SKM-1 treated with dmso at 0.1 percent for 144 hours (cell line): ENCODE data around the gene ATP2B3.

Experiments
- DNase-seq: peaks from one replicate; lab custom pipeline; 2025; ENCODE audit not compliant: unreplicated experiment; lab: John Stamatoyannopoulos, UW

The ATP2B3 gene

GRCh38 chrX:153564047-153564606 is 46.7 kb downstream of the ATP2B3 start:
- DNase-seq, result no peak

GRCh38 chrX:153565996-153566580 is 48.6 kb downstream of the ATP2B3 start:
- DNase-seq, result no peak

- no peak for DNase-seq
These were observed 51.1 kb downstream of the ATP2B3 start for GRCh38 chrX:153568451-153569011.

GRCh38 chrX:153569475-153569874 is 52.0 kb downstream of the ATP2B3 start:
- DNase-seq, result peak; percentile 84

GRCh38 chrX:153571534-153571908 is 54.1 kb downstream of the ATP2B3 start:
- DNase-seq, result no peak

GRCh38 chrX:153572601-153573000 is 55.2 kb downstream of the ATP2B3 start:
- DNase-seq, result no peak

- no peak for DNase-seq
These were observed 56.5 kb downstream of the ATP2B3 start for GRCh38 chrX:153573984-153574383.

- no peak for DNase-seq
These were observed 58.9 kb downstream of the ATP2B3 start for GRCh38 chrX:153576239-153576870.

GRCh38 chrX:153576961-153577360 is 59.5 kb downstream of the ATP2B3 start:
- no peak for DNase-seq

- DNase-seq, result no peak
These were observed 60.9 kb downstream of the ATP2B3 start for GRCh38 chrX:153578200-153578835.

- no peak for DNase-seq
These were observed 61.4 kb downstream of the ATP2B3 start for GRCh38 chrX:153578889-153579288.

- DNase-seq, result no peak
These were observed 63.4 kb downstream of the ATP2B3 start for GRCh38 chrX:153580700-153581386.

GRCh38 chrX:153582896-153583295 is 65.5 kb downstream of the ATP2B3 start:
- DNase-seq, result peak; percentile 64

- DNase-seq, result no peak
These were observed 66.0 kb downstream of the ATP2B3 start for GRCh38 chrX:153583433-153583832.

- DNase-seq, result no peak
These were observed 68.4 kb downstream of the ATP2B3 start for GRCh38 chrX:153585827-153586226.

GRCh38 chrX:153587342-153587741 is 69.9 kb downstream of the ATP2B3 start:
- no peak for DNase-seq

GRCh38 chrX:153588021-153588781 is 70.8 kb downstream of the ATP2B3 start:
- no peak for DNase-seq

- no peak for DNase-seq
These were observed 71.5 kb downstream of the ATP2B3 start for GRCh38 chrX:153588782-153589446.

GRCh38 chrX:153590961-153591956 is 73.8 kb downstream of the ATP2B3 start:
- DNase-seq, result no peak
